C4-2B (cell line): ENCODE results near the gene STPG2.

ENCODE experiments used
- H3K27ac ChIP-seq: fragments of 450-650 bp; 2 replicates; pipeline ENCODE4 v1.5.1; 2017
- CTCF ChIP-seq: fragments of 450-650 bp; conservative IDR thresholded peaks from 2 replicates; pipeline ENCODE4 v1.5.1; 2017; ENCODE audit warnings: mild to moderate bottlenecking
- ZFX ChIP-seq: fragments of 450-650 bp; IDR thresholded peaks from 2 replicates; pipeline ENCODE4 v1.6.1; 2017

The STPG2 gene

GRCh38 chr4:97994765-97995465 is 148.4 kb downstream of the STPG2 start:
- no peak overlapping the region for H3K27ac ChIP-seq
- TF ChIP-seq ZFX (no peak), CTCF (no peak)

GRCh38 chr4:97990409-97990808 is 152.9 kb downstream of the STPG2 start:
- TF ChIP-seq ZFX = no peak
- TF ChIP-seq CTCF = no peak
- H3K27ac ChIP-seq = no peak overlapping the region

- no peak overlapping the region for H3K27ac ChIP-seq
- TF ChIP-seq ZFX (no peak), CTCF (peak; percentile 86)
Observed at GRCh38 chr4:97987019-97987648, 156.1 kb downstream of the STPG2 start.

- TF ChIP-seq ZFX (no peak), CTCF (peak; percentile 32)
- H3K27ac ChIP-seq = no peak overlapping the region
Observed at GRCh38 chr4:97984545-97985131, 158.6 kb downstream of the STPG2 start.

GRCh38 chr4:97978791-97979488 is 164.3 kb downstream of the STPG2 start:
- TF ChIP-seq CTCF (no peak), ZFX (no peak)
- no peak overlapping the region for H3K27ac ChIP-seq

GRCh38 chr4:97953171-97953941 is 189.9 kb downstream of the STPG2 start:
- no peak for TF ChIP-seq ZFX
- TF ChIP-seq CTCF = no peak
- H3K27ac ChIP-seq = no peak overlapping the region
